Testis (tissue), 3 donors: ENCODE results near the gene RERE. TPM values are rescaled to one million over a fixed set of nuclear protein-coding genes. Genes with fewer than 3 reads are reported as not detected.

Experiments used
- DNase-seq: peaks from one replicate; pipeline ENCODE4 v3.0.0-alpha.2; 2019
- H3K27ac ChIP-seq, 2 donors: fragments of 200-600 bp; sonication (generic); one replicate each; pipeline ENCODE4 v1.5.1; 2019
- H3K27me3 ChIP-seq: fragments of 200-600 bp; sonication (generic); one replicate; pipeline ENCODE4 v1.5.1; 2019
- H3K36me3 ChIP-seq: fragments of 200-600 bp; sonication (generic); one replicate; pipeline ENCODE4 v1.5.1; 2017; ENCODE audit warnings: low read depth; ENCODE audit errors: missing control alignments
- H3K4me1 ChIP-seq: fragments of 200-600 bp; sonication (generic); one replicate; pipeline ENCODE4 v1.5.1; 2019
- H3K4me3 ChIP-seq, 2 donors: fragments of 200-600 bp; sonication (generic); one replicate each; pipeline ENCODE4 v1.5.1; 2017 to 2019
- H3K9me3 ChIP-seq: fragments of 200-600 bp; sonication (generic); one replicate; pipeline ENCODE4 v1.5.1; 2017
- POLR2A ChIP-seq: fragments of 450-650 bp; IDR thresholded peaks from one replicate; pipeline ENCODE4 v1.6.1; 2017; ENCODE audit warnings: antibody characterized with exemption, mild to moderate bottlenecking, moderate library complexity
- WGBS, 2 donors: methylation state at CpG; one replicate each; pipeline ENCODE4 v1.1.5; 2018; 5-methylcytosine and 5-hydroxymethylcytosine counted together
- intact Hi-C: fragments of 100-400 bp; cut with DNase I; formaldehyde crosslinking; loops from one replicate; pipeline ENCODE4 v1.15.1; 2023; ENCODE audit warnings: low total_unique reads
- polyA plus RNA-seq: library from polyadenylated mRNA; stranded (reverse); fragments of 350-450 nt; fragmentation: Illumina TruSeq; extraction: RNeasy Lipid Tissue Mini Kit (QIAGEN cat#74804); gene quantifications from one replicate; pipeline ENCODE4 v1.2.3, GENCODE V29; 2014; ENCODE audit warnings: low read depth, low replicate concordance; ENCODE audit not compliant: insufficient read depth
- total RNA-seq, 2 donors: library from RNA; depleted of rRNA; stranded (reverse); fragments of >200 nt; gene quantifications; one replicate each; pipeline ENCODE4 v1.2.3, GENCODE V29; 2016
- TF ChIP-seq, protein P1 (sequence below), 3 experiments: fragments of 450-650 bp in 2 of 3; fragments of 200-600 bp in 1 of 3; sonication (generic) in 1 of 3; IDR thresholded peaks; one replicate each; pipeline ENCODE4 v1.5.1; 2016 to 2019; ENCODE audit warnings: antibody characterized with exemption in 3 of 3, mild to moderate bottlenecking in 2 of 3, moderate library complexity in 1 of 3

The RERE gene
- total and polyA plus RNA-seq, 3 donors from 2014 or later, result 90.8 to 229 (median 203) TPM

DNA sequence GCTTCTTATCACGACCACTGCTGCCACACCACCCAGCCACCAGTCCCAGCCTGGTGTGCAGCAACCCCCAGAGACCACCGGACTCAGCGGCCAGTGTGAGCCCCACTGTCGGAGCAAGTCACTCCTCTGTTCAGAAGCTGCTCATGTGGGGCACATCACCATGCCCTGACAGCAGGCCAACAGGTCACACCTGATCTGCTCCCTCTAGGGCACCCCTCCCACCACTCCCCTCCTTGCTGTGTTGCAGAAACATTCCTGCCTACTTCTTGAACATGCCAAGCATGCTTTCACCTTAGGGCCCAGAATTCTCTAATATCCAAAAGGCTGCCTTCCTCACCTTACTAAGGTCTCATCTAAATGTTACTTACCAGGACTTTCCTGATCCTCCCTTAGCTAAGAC is 353.1 kb downstream of the RERE start:
- Histone ChIP-seq H3K27ac (peak overlapping the region in 1 of 2 donors; percentile 81), H3K4me1 (peaks cover 37% of the 10 kb centered on the region), H3K9me3 (no peaks in the 10 kb centered on the region), H3K27me3 (no peaks in the 10 kb centered on the region), H3K36me3 (no peaks in the 10 kb centered on the region), H3K4me3 (no peak overlapping the region)
- intact Hi-C loops, result no loop called here
- 78 to 84% methylated on average over 4 of the region's 4 CpGs for WGBS, 2 donors
- TF ChIP-seq, protein P1, sequence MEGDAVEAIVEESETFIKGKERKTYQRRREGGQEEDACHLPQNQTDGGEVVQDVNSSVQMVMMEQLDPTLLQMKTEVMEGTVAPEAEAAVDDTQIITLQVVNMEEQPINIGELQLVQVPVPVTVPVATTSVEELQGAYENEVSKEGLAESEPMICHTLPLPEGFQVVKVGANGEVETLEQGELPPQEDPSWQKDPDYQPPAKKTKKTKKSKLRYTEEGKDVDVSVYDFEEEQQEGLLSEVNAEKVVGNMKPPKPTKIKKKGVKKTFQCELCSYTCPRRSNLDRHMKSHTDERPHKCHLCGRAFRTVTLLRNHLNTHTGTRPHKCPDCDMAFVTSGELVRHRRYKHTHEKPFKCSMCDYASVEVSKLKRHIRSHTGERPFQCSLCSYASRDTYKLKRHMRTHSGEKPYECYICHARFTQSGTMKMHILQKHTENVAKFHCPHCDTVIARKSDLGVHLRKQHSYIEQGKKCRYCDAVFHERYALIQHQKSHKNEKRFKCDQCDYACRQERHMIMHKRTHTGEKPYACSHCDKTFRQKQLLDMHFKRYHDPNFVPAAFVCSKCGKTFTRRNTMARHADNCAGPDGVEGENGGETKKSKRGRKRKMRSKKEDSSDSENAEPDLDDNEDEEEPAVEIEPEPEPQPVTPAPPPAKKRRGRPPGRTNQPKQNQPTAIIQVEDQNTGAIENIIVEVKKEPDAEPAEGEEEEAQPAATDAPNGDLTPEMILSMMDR (IDR thresholded peaks at IDR 0.05), result no peak
- no peak for TF ChIP-seq POLR2A
- no peak for DNase-seq

- Histone ChIP-seq H3K36me3 (no peaks in the 10 kb centered on the region), H3K9me3 (no peaks in the 10 kb centered on the region), H3K4me3 (no peak overlapping the region), H3K4me1 (peaks cover 37% of the 10 kb centered on the region), H3K27ac (peak overlapping the region; percentile 53 to 81), H3K27me3 (no peaks in the 10 kb centered on the region)
- DNase-seq, result peak; percentile 61
- intact Hi-C loops, result no loop called here
- 30 to 36% methylated on average over 8 of the region's 8 CpGs for WGBS, 2 donors
- TF ChIP-seq POLR2A, result no peak
- TF ChIP-seq, protein P1 (IDR thresholded peaks at IDR 0.05), result no peak
Observed at GRCh38 chr1:8463144-8463927, 354.1 kb downstream of the RERE start.

- peak; percentile 50 for DNase-seq
- no peak overlapping the region for H3K4me3 ChIP-seq
- WGBS, 2 donors, result 72 to 78% methylated on average over 13 of the region's 13 CpGs
- H3K9me3 ChIP-seq, result no peaks in the 10 kb centered on the region
- intact Hi-C loops, result no loop called here
- peaks cover 37% of the 10 kb centered on the region for H3K4me1 ChIP-seq
- TF ChIP-seq, protein P1 (IDR thresholded peaks at IDR 0.05), result no peak
- TF ChIP-seq POLR2A, result no peak
- H3K27ac ChIP-seq, result peak overlapping the region; percentile 53 to 81
- H3K27me3 ChIP-seq, result no peaks in the 10 kb centered on the region
- no peaks in the 10 kb centered on the region for H3K36me3 ChIP-seq
Observed at GRCh38 chr1:8462371-8462892, 355.0 kb downstream of the RERE start.

DNA sequence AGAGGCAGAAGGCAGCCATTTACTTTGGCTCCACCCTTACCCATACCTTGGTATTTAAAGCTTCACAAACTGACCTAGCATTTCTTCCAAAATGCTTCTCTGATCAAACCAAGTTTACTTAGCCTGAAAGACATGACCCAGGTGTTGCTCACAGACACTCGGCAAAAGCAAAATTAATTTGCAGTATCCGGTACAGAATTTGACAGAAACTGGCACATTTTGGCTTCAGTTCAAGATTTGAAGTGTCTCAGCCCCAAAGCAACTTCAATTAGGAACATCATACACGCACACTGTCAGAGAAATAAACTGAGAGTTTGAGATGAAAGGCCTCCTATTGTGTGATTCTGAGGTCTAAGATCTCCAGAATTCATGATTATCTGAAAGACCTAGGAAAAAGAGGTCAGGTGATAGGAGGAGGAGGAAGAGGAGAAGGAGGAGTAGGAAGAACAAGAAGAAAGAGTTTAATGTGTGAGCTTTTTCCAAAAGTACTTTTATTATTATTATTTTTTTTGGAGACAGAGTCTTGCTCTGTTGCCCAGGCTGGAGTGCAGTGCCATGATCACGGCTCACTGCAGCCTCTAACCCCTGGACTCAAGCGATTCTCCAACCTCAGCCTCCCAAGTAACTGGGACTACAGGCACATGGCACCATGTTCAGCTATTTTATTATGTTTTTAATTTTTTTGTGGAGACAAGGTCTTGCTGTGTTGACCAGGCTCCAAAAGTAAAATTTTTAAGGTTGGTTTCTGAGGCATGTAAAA is 355.9 kb downstream of the RERE start:
- Histone ChIP-seq H3K4me3 (no peak overlapping the region), H3K4me1 (peaks cover 40% of the 10 kb centered on the region), H3K27ac (peak overlapping the region; percentile 53 to 81), H3K27me3 (no peaks in the 10 kb centered on the region), H3K36me3 (no peaks in the 10 kb centered on the region), H3K9me3 (no peaks in the 10 kb centered on the region)
- TF ChIP-seq POLR2A, result no peak
- TF ChIP-seq, protein P1 (IDR thresholded peaks at IDR 0.05), result no peak
- WGBS, 2 donors, result 65 to 74% methylated on average over 5 of the region's 5 CpGs
- intact Hi-C loops, result no loop called here
- no peak for DNase-seq
